HG03039 (cell line): ENCODE measurements around the gene C19orf25.
A peak's percentile ranks its signal among the peaks of the same experiment; 100 is the strongest.
"Not testable (repeated sequence)": the region's sequence is repeated elsewhere in the genome, so short reads cannot be mapped to it uniquely, and the experiment has no call there.

Experiments
- ATAC-seq: cut with Tn5 transposase; IDR thresholded peaks from one replicate; pipeline ENCODE4 v1.9.1; 2021; ENCODE audit warnings: mild to moderate bottlenecking, moderate library complexity; ENCODE audit not compliant: unreplicated experiment

Gene C19orf25

GRCh38 chr19:1478934-1479707 lies at the start of gene C19orf25:
Gene C19orf25, minus strand, starts transcription at chr19:1479215. Its CDS starts 312 bp downstream, at chr19:1478903.
- ATAC-seq = peak; percentile 85

- no peak for ATAC-seq
Measured at GRCh38 chr19:1527650-1528309, 48.8 kb upstream of the C19orf25 start.

GRCh38 chr19:1526979-1527649 lies 48.1 kb upstream of the C19orf25 start:
- ATAC-seq = no peak

- no peak for ATAC-seq
Measured at GRCh38 chr19:1526066-1526778, 47.2 kb upstream of the C19orf25 start.

- ATAC-seq = no peak
Measured at GRCh38 chr19:1525343-1525742, 46.3 kb upstream of the C19orf25 start.

GRCh38 chr19:1524972-1525325 lies 45.9 kb upstream of the C19orf25 start:
- ATAC-seq = no peak

- ATAC-seq = no peak
Measured at GRCh38 chr19:1524287-1524971, 45.4 kb upstream of the C19orf25 start.

- no peak for ATAC-seq
Measured at GRCh38 chr19:1523412-1524286, 44.6 kb upstream of the C19orf25 start, which contains the start of gene PLK5. Gene PLK5, plus strand, starts transcription at chr19:1524077. Its CDS starts 2,920 bp downstream, at chr19:1526997.

GRCh38 chr19:1522838-1523237 lies 43.8 kb upstream of the C19orf25 start:
- ATAC-seq = no peak

GRCh38 chr19:1522061-1522460 lies 43.0 kb upstream of the C19orf25 start:
- no peak for ATAC-seq

GRCh38 chr19:1521636-1522035 lies 42.6 kb upstream of the C19orf25 start:
- ATAC-seq = no peak

GRCh38 chr19:1520203-1520780 lies 41.3 kb upstream of the C19orf25 start:
- no peak for ATAC-seq

GRCh38 chr19:1519802-1520201 lies 40.8 kb upstream of the C19orf25 start:
- not testable (repeated sequence) for ATAC-seq

- no peak for ATAC-seq
Measured at GRCh38 chr19:1518471-1518870, 39.5 kb upstream of the C19orf25 start.

- ATAC-seq = no peak
Measured at GRCh38 chr19:1516395-1516753, 37.4 kb upstream of the C19orf25 start.

- no peak for ATAC-seq
Measured at GRCh38 chr19:1514986-1515721, 36.1 kb upstream of the C19orf25 start.

GRCh38 chr19:1514295-1514661 lies 35.3 kb upstream of the C19orf25 start:
- ATAC-seq = no peak

GRCh38 chr19:1513499-1514294 lies 34.7 kb upstream of the C19orf25 start:
- no peak for ATAC-seq
